IMR-90 (cell line): Measurements from ENCODE around the gene HACD2.

Experiments
- BHLHE40 ChIP-seq: fragments of 150-350 bp; IDR thresholded peaks from 2 replicates; pipeline ENCODE4 v1.6.1; 2016; ENCODE audit warnings: mild to moderate bottlenecking, low read depth, low read length
- CEBPB ChIP-seq: IDR thresholded peaks from 2 replicates; pipeline ENCODE4 v1.6.1; 2012; ENCODE audit warnings: low read depth, low read length, improper control_type of control experiment
- CTCF ChIP-seq: conservative IDR thresholded peaks from 2 replicates; pipeline ENCODE4 v1.5.1; 2012; ENCODE audit warnings: mild to moderate bottlenecking, low read depth, low read length, improper control_type of control experiment
- FOS ChIP-seq: fragments of 150-350 bp; IDR thresholded peaks from 2 replicates; pipeline ENCODE4 v1.6.1; 2016; ENCODE audit warnings: low read depth, low read length
- MAFK ChIP-seq: IDR thresholded peaks from 2 replicates; pipeline ENCODE4 v1.6.1; 2012; ENCODE audit warnings: low read depth, low read length, improper control_type of control experiment
- MAZ ChIP-seq: IDR thresholded peaks from 2 replicates; pipeline ENCODE4 v1.6.1; 2012; ENCODE audit warnings: low read depth, mild to moderate bottlenecking, low read length, improper control_type of control experiment, moderate library complexity, borderline replicate concordance
- MXI1 ChIP-seq: IDR thresholded peaks from 2 replicates; pipeline ENCODE4 v1.6.1; 2012; ENCODE audit warnings: low read depth, mild to moderate bottlenecking, low read length, moderate library complexity, borderline replicate concordance
- POLR2A ChIP-seq: IDR thresholded peaks from 2 replicates; pipeline ENCODE4 v1.6.1; 2012; ENCODE audit warnings: mild to moderate bottlenecking, low read depth, low read length
- RAD21 ChIP-seq: IDR thresholded peaks from 2 replicates; pipeline ENCODE4 v1.6.1; 2012; ENCODE audit warnings: low read length, improper control_type of control experiment
- RCOR1 ChIP-seq: IDR thresholded peaks from 2 replicates; pipeline ENCODE4 v1.6.1; 2012; ENCODE audit warnings: mild to moderate bottlenecking, low read length, improper control_type of control experiment; ENCODE audit not compliant: insufficient replicate concordance
- RFX5 ChIP-seq: IDR thresholded peaks from 2 replicates; pipeline ENCODE4 v1.8.0; 2012; ENCODE audit warnings: low read depth, mild to moderate bottlenecking, low read length, moderate library complexity
- USF2 ChIP-seq: fragments of 150-350 bp; IDR thresholded peaks from 2 replicates; pipeline ENCODE4 v1.6.1; 2017; ENCODE audit warnings: mild to moderate bottlenecking, antibody characterized with exemption, low read length, low read depth

- TF ChIP-seq CTCF (no peak), POLR2A (no peak), RCOR1 (no peak), MXI1 (no peak), RFX5 (no peak), RAD21 (no peak), CEBPB (no peak), BHLHE40 (no peak), MAFK (no peak), USF2 (no peak), MAZ (no peak), FOS (no peak)
These were observed 36.9 kb downstream of the HACD2 start for GRCh38 chr3:123547881-123548519.
